HG03159 (cell line): ENCODE data around the gene LIMS1.
A peak's percentile ranks its signal among the peaks of the same experiment; 100 is the strongest.
"Not testable (repeated sequence)": the region's sequence is repeated elsewhere in the genome, so short reads cannot be mapped to it uniquely, and the experiment has no call there.

Source experiments
- ATAC-seq: cut with Tn5 transposase; IDR thresholded peaks from one replicate; pipeline ENCODE4 v1.9.1; 2021; ENCODE audit warnings: mild to moderate bottlenecking, moderate library complexity; ENCODE audit not compliant: unreplicated experiment

The LIMS1 gene

GRCh38 chr2:108585436-108585835, 51.2 kb downstream of the LIMS1 start:
- no peak for ATAC-seq

- ATAC-seq = no peak
These were observed 51.8 kb downstream of the LIMS1 start for GRCh38 chr2:108586116-108586515.

- no peak for ATAC-seq
These were observed 52.4 kb downstream of the LIMS1 start for GRCh38 chr2:108586631-108587030.

GRCh38 chr2:108587621-108588020, 53.4 kb downstream of the LIMS1 start:
- ATAC-seq = no peak

GRCh38 chr2:108588070-108588668, 53.9 kb downstream of the LIMS1 start:
- ATAC-seq = no peak

- no peak for ATAC-seq
These were observed 55.1 kb downstream of the LIMS1 start for GRCh38 chr2:108589372-108589771.

- ATAC-seq = no peak
These were observed 55.5 kb downstream of the LIMS1 start for GRCh38 chr2:108589781-108590180.

GRCh38 chr2:108591163-108591562, 56.9 kb downstream of the LIMS1 start:
- peak; percentile 56 for ATAC-seq

GRCh38 chr2:108593547-108594098, 59.4 kb downstream of the LIMS1 start:
- peak; percentile 2 for ATAC-seq

- ATAC-seq = peak; percentile 89
These were observed 60.1 kb downstream of the LIMS1 start for GRCh38 chr2:108594132-108594981.

GRCh38 chr2:108594982-108595464, 60.8 kb downstream of the LIMS1 start:
- ATAC-seq = peak; percentile 49

GRCh38 chr2:108595771-108596170, 61.5 kb downstream of the LIMS1 start:
- not testable (repeated sequence) for ATAC-seq

- not testable (repeated sequence) for ATAC-seq
These were observed 63.0 kb downstream of the LIMS1 start for GRCh38 chr2:108597105-108597744.

GRCh38 chr2:108601199-108601598, 66.9 kb downstream of the LIMS1 start:
- ATAC-seq = not testable (repeated sequence)

- ATAC-seq = no peak
These were observed 68.2 kb downstream of the LIMS1 start for GRCh38 chr2:108602422-108602821.

- no peak for ATAC-seq
These were observed 69.9 kb downstream of the LIMS1 start for GRCh38 chr2:108604196-108604595.

GRCh38 chr2:108605947-108606346, 71.7 kb downstream of the LIMS1 start:
- peak; percentile 42 for ATAC-seq

- ATAC-seq = no peak
These were observed 73.5 kb downstream of the LIMS1 start for GRCh38 chr2:108607706-108608301.

- ATAC-seq = no peak
These were observed 76.8 kb downstream of the LIMS1 start for GRCh38 chr2:108611021-108611420.

- peak; percentile 78 for ATAC-seq
These were observed 77.9 kb downstream of the LIMS1 start for GRCh38 chr2:108612153-108612513.
